Raji (cell line): ENCODE results near the gene IRF2BP1.

Source experiments
- POLR2A ChIP-seq: IDR thresholded peaks from 2 replicates; pipeline ENCODE4 v1.6.1; 2011; ENCODE audit warnings: low read depth, low read length, control low read depth; ENCODE audit not compliant: insufficient read depth

Gene IRF2BP1

GRCh38 chr19:45854167-45854778, 31.7 kb downstream of the IRF2BP1 start:
- TF ChIP-seq POLR2A = no peak

- TF ChIP-seq POLR2A = no peak
These were observed 33.0 kb downstream of the IRF2BP1 start for GRCh38 chr19:45852983-45853382.

- no peak for TF ChIP-seq POLR2A
These were observed 33.7 kb downstream of the IRF2BP1 start for GRCh38 chr19:45852145-45852750.

GRCh38 chr19:45848922-45849321, 37.0 kb downstream of the IRF2BP1 start:
- TF ChIP-seq POLR2A = no peak

GRCh38 chr19:45847663-45848062, 38.3 kb downstream of the IRF2BP1 start:
- TF ChIP-seq POLR2A = no peak

GRCh38 chr19:45842198-45842597, 43.7 kb downstream of the IRF2BP1 start:
- no peak for TF ChIP-seq POLR2A

- no peak for TF ChIP-seq POLR2A
These were observed 51.0 kb downstream of the IRF2BP1 start for GRCh38 chr19:45834970-45835369.
